Mesothelial cell of epicardium (in vitro differentiated cells): Measurements from ENCODE around the gene GALNTL6. TPM values are rescaled to one million over a fixed set of nuclear protein-coding genes. Genes with fewer than 3 reads are reported as not detected.

ENCODE experiments used
- DNase-seq, 2 experiments: peaks; one replicate each; pipeline ENCODE4 v3.0.0; 2021; ENCODE audit warnings: low spot score in 2 of 2; ENCODE audit not compliant: unreplicated experiment in 2 of 2
- H3K27ac Mint-ChIP-seq: 2 replicates; pipeline ENCODE4 v1.8.0; 2021; ENCODE audit warnings: mixed read lengths
- H3K27me3 Mint-ChIP-seq: 2 replicates; pipeline ENCODE4 v1.8.0; 2021; ENCODE audit warnings: low read depth, mixed read lengths
- H3K36me3 Mint-ChIP-seq: 2 replicates; pipeline ENCODE4 v1.8.0; 2021; ENCODE audit warnings: mixed read lengths
- H3K4me1 Mint-ChIP-seq: 2 replicates; pipeline ENCODE4 v1.8.0; 2021; ENCODE audit warnings: mixed read lengths
- H3K4me3 Mint-ChIP-seq: 2 replicates; pipeline ENCODE4 v1.8.0; 2021; ENCODE audit warnings: mild to moderate bottlenecking, moderate library complexity, mixed read lengths
- H3K9me3 Mint-ChIP-seq: 2 replicates; pipeline ENCODE4 v1.8.0; 2021; ENCODE audit warnings: mixed read lengths
- total RNA-seq: library from RNA; stranded (reverse); gene quantifications from 3 replicates; pipeline ENCODE4 v1.2.1, GENCODE V29; 2021
- TF ChIP-seq, protein P1 (sequence below): fragments of 200-600 bp; sonication (generic); IDR thresholded peaks from one replicate; pipeline ENCODE4 v1.5.0; 2021; ENCODE audit warnings: antibody characterized with exemption; ENCODE audit not compliant: unreplicated experiment

Gene GALNTL6
- total RNA-seq, 1 donor from 2014 or later, result 1.3 TPM

- Mint-ChIP-seq H3K4me1 (peaks cover 15% of the 10 kb centered on the region), H3K36me3 (no peaks in the 10 kb centered on the region), H3K9me3 (no peaks in the 10 kb centered on the region), H3K27ac (no peak overlapping the region), H3K4me3 (no peak overlapping the region), H3K27me3 (no peaks in the 10 kb centered on the region)
- TF ChIP-seq, protein P1, sequence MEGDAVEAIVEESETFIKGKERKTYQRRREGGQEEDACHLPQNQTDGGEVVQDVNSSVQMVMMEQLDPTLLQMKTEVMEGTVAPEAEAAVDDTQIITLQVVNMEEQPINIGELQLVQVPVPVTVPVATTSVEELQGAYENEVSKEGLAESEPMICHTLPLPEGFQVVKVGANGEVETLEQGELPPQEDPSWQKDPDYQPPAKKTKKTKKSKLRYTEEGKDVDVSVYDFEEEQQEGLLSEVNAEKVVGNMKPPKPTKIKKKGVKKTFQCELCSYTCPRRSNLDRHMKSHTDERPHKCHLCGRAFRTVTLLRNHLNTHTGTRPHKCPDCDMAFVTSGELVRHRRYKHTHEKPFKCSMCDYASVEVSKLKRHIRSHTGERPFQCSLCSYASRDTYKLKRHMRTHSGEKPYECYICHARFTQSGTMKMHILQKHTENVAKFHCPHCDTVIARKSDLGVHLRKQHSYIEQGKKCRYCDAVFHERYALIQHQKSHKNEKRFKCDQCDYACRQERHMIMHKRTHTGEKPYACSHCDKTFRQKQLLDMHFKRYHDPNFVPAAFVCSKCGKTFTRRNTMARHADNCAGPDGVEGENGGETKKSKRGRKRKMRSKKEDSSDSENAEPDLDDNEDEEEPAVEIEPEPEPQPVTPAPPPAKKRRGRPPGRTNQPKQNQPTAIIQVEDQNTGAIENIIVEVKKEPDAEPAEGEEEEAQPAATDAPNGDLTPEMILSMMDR, result no peak
- DNase-seq, result no peak
These were observed 539.2 kb downstream of the GALNTL6 start for GRCh38 chr4:172352356-172352755.

- H3K4me1 Mint-ChIP-seq, result peaks cover 15% of the 10 kb centered on the region
- no peaks in the 10 kb centered on the region for H3K36me3 Mint-ChIP-seq
- no peak for DNase-seq
- no peaks in the 10 kb centered on the region for H3K9me3 Mint-ChIP-seq
- no peak overlapping the region for H3K4me3 Mint-ChIP-seq
- TF ChIP-seq, protein P1, result no peak
- no peaks in the 10 kb centered on the region for H3K27me3 Mint-ChIP-seq
- H3K27ac Mint-ChIP-seq, result no peak overlapping the region
These were observed 542.8 kb downstream of the GALNTL6 start for GRCh38 chr4:172356016-172356415.

- TF ChIP-seq, protein P1, result no peak
- Mint-ChIP-seq H3K4me3 (no peak overlapping the region), H3K4me1 (peaks cover 13% of the 10 kb centered on the region), H3K27me3 (no peaks in the 10 kb centered on the region), H3K9me3 (no peaks in the 10 kb centered on the region), H3K27ac (no peak overlapping the region), H3K36me3 (no peaks in the 10 kb centered on the region)
- DNase-seq, result no peak
These were observed 543.9 kb downstream of the GALNTL6 start for GRCh38 chr4:172357006-172357540.

DNA sequence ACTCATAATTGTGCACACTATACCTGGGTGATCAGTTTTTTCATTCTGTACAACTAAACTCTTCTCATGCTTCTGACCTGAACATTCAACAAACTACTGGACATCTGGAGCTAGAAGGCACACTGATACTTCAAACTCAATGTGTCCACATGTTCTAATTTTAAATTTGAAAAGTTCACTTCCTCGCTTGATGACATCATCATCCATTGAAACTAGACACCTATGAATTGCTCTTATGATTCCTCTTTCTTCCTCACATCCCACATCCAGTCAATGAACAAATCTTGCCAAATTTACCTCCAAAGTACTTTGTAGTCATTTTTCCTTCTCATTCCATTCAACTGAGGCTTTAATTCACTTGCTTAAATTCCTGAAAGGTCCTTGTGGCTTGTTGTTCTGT, 549.4 kb downstream of the GALNTL6 start:
- H3K4me3 Mint-ChIP-seq, result no peak overlapping the region
- peaks cover 8% of the 10 kb centered on the region for H3K9me3 Mint-ChIP-seq
- no peaks in the 10 kb centered on the region for H3K27me3 Mint-ChIP-seq
- no peaks in the 10 kb centered on the region for H3K36me3 Mint-ChIP-seq
- H3K4me1 Mint-ChIP-seq, result no peaks in the 10 kb centered on the region
- TF ChIP-seq, protein P1, result no peak
- no peak overlapping the region for H3K27ac Mint-ChIP-seq
- DNase-seq, result no peak

DNA sequence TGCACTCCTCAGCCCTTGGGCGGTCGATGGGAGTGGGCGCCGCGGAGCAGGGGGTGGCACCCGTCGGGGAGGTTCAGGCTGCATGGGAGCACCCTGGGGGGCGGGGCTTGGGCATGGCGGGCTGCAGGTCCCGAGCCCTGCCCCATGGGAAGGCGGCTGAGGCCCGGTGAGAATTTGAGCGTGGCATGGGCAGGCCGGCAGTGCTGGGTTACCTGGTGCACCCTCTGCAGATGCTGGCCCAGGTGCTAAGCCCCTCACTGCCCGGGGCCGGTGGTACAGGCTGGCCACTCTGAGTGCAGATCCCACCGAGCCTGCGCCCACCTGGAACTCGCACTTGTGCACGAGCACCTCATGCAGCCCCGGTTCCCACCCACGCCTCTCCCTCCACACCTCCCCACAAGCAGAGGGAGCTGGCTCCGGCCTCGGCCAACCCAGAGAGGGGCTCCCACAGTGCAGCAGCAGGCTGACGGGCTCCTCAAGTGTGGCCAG, 556.3 kb downstream of the GALNTL6 start:
- H3K27me3 Mint-ChIP-seq, result no peaks in the 10 kb centered on the region
- no peak overlapping the region for H3K27ac Mint-ChIP-seq
- no peak overlapping the region for H3K4me3 Mint-ChIP-seq
- peaks cover 4% of the 10 kb centered on the region for H3K36me3 Mint-ChIP-seq
- peaks cover 25% of the 10 kb centered on the region for H3K9me3 Mint-ChIP-seq
- TF ChIP-seq, protein P1, result no peak
- DNase-seq, result no peak
- H3K4me1 Mint-ChIP-seq, result no peaks in the 10 kb centered on the region
